SK-N-SH treated with all-trans-retinoic acid at 6 μM for 48 hours (cell line): Measurements from ENCODE around the gene HIVEP3.

Experiments used
- ARNTL ChIP-seq: fragments of 450-650 bp; formaldehyde crosslinking; IDR thresholded peaks from 2 replicates; pipeline ENCODE4 v1.5.0; 2020; ENCODE audit warnings: low read depth, mild to moderate bottlenecking, moderate library complexity, borderline replicate concordance
- TOX ChIP-seq: fragments of 250-450 bp; sonication (Bioruptor Pico); IDR thresholded peaks from 2 replicates; pipeline ENCODE4 v1.8.0; 2021; ENCODE audit warnings: mild to moderate bottlenecking, moderate library complexity, borderline replicate concordance
- ZFP3 ChIP-seq: fragments of 250-450 bp; sonication (Bioruptor Pico); IDR thresholded peaks from 2 replicates; pipeline ENCODE4 v1.5.0; 2020; ENCODE audit warnings: mild to moderate bottlenecking, moderate library complexity
- TF ChIP-seq, protein P1 (sequence below): fragments of 250-450 bp; sonication (Bioruptor Pico); IDR thresholded peaks from 2 replicates; pipeline ENCODE4 v1.5.0; 2020; ENCODE audit warnings: mild to moderate bottlenecking, moderate library complexity
- TF ChIP-seq, protein P2 (sequence below): fragments of 250-450 bp; sonication (Bioruptor Pico); IDR thresholded peaks from 2 replicates; pipeline ENCODE4 v1.5.1; 2020; ENCODE audit warnings: low read depth, mild to moderate bottlenecking, moderate library complexity
- TF ChIP-seq, protein P3 (sequence below): fragments of 250-450 bp; sonication (Bioruptor Pico); IDR thresholded peaks from 2 replicates; pipeline ENCODE4 v1.8.0; 2020; ENCODE audit warnings: mild to moderate bottlenecking, moderate library complexity, borderline replicate concordance

DNA sequence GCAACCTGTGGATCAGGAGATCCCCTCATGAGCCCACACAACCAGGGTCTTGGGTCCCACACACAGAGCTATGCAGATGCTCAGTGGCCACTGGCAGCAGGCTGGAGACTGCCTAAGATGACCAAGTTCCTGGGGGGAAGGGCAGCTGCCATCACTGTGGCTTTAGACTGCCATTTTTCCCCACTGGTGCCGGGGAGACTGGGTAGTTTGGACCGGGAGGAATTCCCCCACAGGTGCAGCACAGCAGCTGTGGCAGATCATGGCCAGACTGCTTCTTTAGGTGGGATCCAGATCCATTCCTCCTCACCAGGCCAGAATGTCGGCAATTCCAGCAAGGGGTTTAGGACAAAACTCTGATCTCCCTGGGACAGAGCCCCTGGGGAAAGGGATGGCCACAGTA lies 45.7 kb upstream of the HIVEP3 start:
- TF ChIP-seq ZFP3 (CRISPR knock-in tag) (no peak), TOX (CRISPR knock-in tag) (no peak), ARNTL (no peak)
- TF ChIP-seq, protein P1, sequence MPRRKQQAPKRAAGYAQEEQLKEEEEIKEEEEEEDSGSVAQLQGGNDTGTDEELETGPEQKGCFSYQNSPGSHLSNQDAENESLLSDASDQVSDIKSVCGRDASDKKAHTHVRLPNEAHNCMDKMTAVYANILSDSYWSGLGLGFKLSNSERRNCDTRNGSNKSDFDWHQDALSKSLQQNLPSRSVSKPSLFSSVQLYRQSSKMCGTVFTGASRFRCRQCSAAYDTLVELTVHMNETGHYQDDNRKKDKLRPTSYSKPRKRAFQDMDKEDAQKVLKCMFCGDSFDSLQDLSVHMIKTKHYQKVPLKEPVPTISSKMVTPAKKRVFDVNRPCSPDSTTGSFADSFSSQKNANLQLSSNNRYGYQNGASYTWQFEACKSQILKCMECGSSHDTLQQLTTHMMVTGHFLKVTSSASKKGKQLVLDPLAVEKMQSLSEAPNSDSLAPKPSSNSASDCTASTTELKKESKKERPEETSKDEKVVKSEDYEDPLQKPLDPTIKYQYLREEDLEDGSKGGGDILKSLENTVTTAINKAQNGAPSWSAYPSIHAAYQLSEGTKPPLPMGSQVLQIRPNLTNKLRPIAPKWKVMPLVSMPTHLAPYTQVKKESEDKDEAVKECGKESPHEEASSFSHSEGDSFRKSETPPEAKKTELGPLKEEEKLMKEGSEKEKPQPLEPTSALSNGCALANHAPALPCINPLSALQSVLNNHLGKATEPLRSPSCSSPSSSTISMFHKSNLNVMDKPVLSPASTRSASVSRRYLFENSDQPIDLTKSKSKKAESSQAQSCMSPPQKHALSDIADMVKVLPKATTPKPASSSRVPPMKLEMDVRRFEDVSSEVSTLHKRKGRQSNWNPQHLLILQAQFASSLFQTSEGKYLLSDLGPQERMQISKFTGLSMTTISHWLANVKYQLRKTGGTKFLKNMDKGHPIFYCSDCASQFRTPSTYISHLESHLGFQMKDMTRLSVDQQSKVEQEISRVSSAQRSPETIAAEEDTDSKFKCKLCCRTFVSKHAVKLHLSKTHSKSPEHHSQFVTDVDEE (CRISPR knock-in tag) = no peak
- TF ChIP-seq, protein P2, sequence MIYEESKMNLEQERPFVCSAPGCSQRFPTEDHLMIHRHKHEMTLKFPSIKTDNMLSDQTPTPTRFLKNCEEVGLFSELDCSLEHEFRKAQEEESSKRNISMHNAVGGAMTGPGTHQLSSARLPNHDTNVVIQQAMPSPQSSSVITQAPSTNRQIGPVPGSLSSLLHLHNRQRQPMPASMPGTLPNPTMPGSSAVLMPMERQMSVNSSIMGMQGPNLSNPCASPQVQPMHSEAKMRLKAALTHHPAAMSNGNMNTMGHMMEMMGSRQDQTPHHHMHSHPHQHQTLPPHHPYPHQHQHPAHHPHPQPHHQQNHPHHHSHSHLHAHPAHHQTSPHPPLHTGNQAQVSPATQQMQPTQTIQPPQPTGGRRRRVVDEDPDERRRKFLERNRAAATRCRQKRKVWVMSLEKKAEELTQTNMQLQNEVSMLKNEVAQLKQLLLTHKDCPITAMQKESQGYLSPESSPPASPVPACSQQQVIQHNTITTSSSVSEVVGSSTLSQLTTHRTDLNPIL (CRISPR knock-in tag) = no peak
- TF ChIP-seq, protein P3, sequence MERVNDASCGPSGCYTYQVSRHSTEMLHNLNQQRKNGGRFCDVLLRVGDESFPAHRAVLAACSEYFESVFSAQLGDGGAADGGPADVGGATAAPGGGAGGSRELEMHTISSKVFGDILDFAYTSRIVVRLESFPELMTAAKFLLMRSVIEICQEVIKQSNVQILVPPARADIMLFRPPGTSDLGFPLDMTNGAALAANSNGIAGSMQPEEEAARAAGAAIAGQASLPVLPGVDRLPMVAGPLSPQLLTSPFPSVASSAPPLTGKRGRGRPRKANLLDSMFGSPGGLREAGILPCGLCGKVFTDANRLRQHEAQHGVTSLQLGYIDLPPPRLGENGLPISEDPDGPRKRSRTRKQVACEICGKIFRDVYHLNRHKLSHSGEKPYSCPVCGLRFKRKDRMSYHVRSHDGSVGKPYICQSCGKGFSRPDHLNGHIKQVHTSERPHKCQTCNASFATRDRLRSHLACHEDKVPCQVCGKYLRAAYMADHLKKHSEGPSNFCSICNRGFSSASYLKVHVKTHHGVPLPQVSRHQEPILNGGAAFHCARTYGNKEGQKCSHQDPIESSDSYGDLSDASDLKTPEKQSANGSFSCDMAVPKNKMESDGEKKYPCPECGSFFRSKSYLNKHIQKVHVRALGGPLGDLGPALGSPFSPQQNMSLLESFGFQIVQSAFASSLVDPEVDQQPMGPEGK = no peak
